Esophagus squamous epithelium (tissue), 4 donors: ENCODE measurements around the gene ZNF26.

Source experiments
- CTCF ChIP-seq, 6 experiments: fragments of 450-650 bp in 4 of 6; fragments of 200-600 bp in 2 of 6; sonication (generic) in 2 of 6; IDR thresholded peaks; one replicate each; pipeline ENCODE4 v1.5.1; 2016 to 2019; ENCODE audit warnings: antibody characterized with exemption in 6 of 6, mild to moderate bottlenecking in 4 of 6, moderate library complexity in 4 of 6
- POLR2A ChIP-seq, 4 donors: fragments of 450-650 bp; IDR thresholded peaks; one replicate each; pipeline ENCODE4 v1.6.1; 2017; ENCODE audit warnings: antibody characterized with exemption in 4 of 4, mild to moderate bottlenecking in 4 of 4, moderate library complexity in 3 of 4

- TF ChIP-seq CTCF (IDR thresholded peaks at IDR 0.05) (no peak), POLR2A (IDR thresholded peaks at IDR 0.05) (no peak)
These were observed 36.0 kb upstream of the ZNF26 start for GRCh38 chr12:132949936-132950837.
